Glomerular endothelial cell (primary cell): Measurements from ENCODE around the gene AP1M1. TPM values are rescaled to one million over a fixed set of nuclear protein-coding genes. Genes with fewer than 3 reads are reported as not detected.
A peak's percentile ranks its signal among the peaks of the same experiment; 100 is the strongest.
"Not testable (repeated sequence)": the region's sequence is repeated elsewhere in the genome, so short reads cannot be mapped to it uniquely, and the experiment has no call there.

ENCODE experiments used
- DNase-seq: peaks from one replicate; pipeline ENCODE4 v3.0.0-alpha.2; 2011; ENCODE audit warnings: low read depth, low spot score; ENCODE audit errors: extremely low read depth
- total RNA-seq: library from RNA; depleted of rRNA; stranded (reverse); fragments of >200 nt; gene quantifications from 2 replicates; pipeline ENCODE4 v1.2.3, GENCODE V29; 2015

The AP1M1 gene
- 127 and 151 TPM in 2 replicates for total RNA-seq

- DNase-seq: peak; percentile 80
These were observed at the start of gene AP1M1 for GRCh38 chr19:16197622-16198369. Gene AP1M1, plus strand, starts transcription at chr19:16197911. Its CDS starts 116 bp downstream, at chr19:16198027.

GRCh38 chr19:16148443-16149229 is 49.1 kb upstream of the AP1M1 start:
- DNase-seq: no peak

DNA sequence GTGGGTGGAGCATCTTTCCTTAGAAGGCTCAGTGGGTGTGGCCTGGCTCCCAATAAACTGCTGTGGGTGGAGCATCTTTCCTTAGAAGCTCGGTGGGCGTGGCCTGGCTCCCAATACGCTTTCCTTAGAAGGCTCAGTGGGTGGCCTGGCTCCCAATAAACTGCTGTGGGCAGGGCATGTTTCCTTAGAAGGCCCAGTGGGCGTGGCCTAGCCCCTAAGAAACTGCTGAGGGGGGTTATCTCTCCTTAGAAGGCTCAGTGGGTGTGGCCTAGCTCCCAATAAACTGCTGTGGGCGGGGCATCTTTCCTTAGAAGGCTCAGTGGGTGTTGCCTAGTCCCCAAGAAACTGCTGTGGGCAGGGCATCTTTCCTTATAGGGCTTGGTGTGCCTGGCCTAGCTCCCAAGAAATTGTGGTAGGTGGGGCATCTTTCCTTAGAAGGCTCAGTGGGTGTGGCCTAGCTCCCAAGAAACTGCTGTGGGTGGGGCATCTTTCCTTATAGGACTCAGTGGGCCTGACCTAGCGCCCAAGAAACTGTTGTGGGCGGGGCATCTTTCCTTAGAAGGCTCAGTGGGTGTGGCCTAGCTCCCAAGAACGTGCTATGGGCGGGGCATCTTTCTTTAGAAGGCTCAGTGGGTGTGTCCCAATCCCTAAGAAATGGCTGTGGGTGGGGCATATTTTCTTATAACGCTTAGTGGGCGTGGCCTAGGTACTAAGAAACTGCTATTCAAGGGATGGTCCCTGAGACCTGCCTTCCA is 44.0 kb upstream of the AP1M1 start:
- DNase-seq: no peak

- DNase-seq: no peak
These were observed 43.2 kb upstream of the AP1M1 start for GRCh38 chr19:16154557-16154956.

DNA sequence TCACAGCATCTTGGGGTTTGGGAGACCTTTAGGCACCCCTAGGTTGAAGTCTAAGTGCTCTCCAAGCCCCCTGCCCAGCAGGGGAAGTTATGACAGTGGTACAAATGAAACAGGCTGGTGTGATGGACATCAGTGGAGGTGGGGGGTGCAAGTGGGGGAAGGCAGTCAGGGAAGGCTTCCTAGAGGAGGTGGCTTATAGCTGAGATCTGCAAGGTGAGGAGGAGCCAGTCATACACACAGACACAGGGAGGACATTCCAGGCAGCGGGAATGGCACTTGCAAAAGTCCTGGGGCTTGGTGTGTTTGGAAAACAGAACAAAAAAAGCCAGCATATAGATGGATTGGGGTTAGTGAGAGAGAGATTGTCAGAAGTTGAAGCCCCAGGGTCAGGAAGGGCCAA is 42.6 kb upstream of the AP1M1 start:
- no peak for DNase-seq

DNA sequence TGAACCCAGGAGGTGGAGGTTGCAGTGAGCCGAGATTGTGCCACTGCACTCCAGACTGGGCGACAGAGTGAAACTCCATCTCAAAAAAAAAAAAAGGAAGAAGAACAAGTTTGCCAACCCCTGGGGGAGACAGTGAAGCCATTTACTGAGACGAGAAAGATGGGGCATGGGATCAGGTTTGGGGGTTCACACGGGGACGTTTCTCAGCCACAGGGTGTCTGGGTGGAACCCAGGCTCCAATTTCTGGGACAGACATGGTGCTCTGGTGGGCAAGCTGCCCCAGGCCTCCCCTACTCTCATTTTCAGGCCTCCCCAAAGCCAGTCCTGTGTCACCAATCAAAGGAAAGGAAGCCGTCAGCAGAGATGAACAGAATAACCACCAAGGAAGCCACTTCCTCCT is 40.8 kb upstream of the AP1M1 start:
- DNase-seq: no peak

- DNase-seq: no peak
These were observed 40.1 kb upstream of the AP1M1 start for GRCh38 chr19:16157601-16158000.

- no peak for DNase-seq
These were observed 38.1 kb upstream of the AP1M1 start for GRCh38 chr19:16159655-16160054.

DNA sequence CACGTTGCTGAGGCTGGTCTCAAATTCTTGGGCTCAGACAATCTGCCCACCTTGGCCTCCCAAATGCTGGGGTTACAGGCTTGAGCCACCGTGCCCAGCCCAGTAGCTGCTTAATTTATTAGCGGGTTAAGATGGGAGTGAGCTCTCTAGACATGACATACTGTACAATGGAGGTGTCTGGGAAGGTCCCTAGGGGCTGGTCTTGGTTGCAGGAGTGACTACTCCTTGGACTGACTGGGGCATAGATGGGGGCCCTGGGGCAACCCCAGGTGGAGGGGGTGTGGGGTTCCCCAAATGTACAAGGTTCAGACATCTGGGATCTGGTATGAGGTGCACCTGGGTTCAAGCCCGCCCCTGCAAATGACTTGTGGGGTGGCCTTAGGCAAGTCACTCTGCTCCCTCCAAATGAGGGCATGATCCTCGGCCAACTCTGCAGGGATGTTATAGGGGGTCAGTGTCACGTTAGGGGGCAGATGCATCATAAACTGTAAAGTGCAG is 37.2 kb upstream of the AP1M1 start:
- no peak for DNase-seq

DNA sequence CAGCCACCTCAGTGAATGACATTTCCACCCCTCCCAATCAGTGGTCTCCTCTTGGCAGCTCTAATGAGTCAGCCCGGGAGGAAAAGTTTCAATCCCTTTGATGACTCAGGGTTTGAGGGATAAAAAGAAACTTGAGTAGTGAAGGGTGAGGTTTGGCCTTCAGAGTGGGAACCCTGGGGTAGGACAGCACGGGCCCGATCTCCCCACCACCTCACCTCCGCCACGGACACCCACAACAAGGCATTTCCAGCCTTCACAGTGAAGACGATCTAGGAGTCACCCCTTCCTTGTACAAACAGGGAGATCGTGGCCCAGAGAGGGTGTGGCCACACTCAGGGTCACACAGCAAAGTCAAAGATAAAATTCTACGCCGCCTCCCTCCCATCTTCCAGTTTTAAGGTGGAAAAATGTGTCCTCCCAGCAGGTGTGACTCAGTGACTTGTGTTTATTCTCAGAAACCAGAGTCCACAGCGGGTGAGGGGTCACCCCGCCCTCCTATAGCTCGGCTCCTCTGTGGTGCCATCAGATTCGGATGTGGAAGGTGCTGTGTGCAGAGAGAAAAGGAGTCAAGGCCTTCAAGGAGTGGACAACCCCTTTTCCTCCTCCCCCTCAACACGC is 36.7 kb upstream of the AP1M1 start:
- no peak for DNase-seq

GRCh38 chr19:16161840-16162239 is 35.9 kb upstream of the AP1M1 start:
- DNase-seq: no peak

GRCh38 chr19:16164222-16164890 is 33.4 kb upstream of the AP1M1 start:
- DNase-seq: no peak

DNA sequence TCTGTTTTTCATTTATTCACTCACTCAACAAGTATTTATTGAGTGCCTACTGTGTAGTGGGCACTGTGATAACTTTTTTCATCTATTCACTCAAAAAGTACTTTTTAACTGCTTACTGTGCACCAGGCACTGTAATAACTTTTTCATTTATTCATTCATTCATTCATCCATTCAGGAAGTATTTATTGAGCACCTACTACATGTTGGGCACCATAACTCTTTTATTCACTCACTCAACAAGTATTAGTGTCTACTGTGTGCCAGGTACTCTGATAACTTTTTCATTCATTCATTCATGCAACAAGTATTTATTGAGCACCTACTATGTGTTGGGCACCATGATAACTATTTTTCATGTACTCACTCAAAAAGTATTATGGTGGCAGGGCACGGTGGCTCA is 31.3 kb upstream of the AP1M1 start:
- no peak for DNase-seq

- no peak for DNase-seq
These were observed 30.7 kb upstream of the AP1M1 start for GRCh38 chr19:16167055-16167454.

DNA sequence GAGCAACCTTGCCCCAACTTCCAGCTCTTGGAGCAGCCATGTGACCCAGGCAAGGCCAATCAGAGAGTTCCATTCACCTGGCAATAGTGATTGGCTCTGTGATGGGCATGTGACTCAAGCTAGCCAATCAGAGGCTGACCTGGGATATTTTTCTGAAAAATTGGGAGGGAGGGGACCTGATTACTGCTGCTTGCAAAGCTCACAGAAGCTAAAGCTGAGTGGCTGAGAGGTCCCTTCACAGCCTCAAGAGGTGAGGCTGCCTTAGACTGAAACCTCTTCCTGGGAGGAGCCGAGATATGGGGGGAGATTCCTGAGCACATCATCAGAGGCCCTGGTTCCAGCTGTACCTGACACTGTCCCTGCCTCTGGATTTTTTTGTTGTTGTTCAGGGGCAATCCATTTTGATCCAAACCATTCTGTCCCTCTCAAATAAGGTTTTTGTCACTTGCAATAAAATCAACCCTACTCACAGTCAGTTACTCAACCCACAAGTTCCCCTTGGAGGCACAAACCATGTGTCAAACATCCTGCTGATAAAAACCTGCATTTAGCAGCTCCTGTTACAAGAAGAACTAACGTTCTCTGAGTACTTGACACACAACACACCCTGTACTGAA is 29.1 kb upstream of the AP1M1 start:
- no peak for DNase-seq

DNA sequence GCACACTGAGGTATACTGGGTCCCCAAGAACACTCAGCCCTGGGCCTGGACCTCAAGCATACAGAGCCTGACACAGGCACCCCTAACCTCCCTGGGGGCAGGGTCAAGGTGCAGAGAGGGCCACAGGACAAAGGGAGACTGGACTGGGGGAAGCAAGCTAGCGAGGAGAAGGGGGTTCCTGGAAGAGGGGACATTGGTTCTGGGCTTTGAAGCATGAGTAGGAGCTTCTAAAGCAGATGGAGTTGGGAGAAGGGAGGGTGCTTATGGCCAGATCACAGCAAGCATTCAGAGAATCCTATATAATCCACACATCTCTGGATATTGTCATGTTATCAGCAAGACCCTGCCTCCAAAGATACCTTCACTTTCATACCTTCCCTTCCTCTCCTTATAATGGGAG is 27.6 kb upstream of the AP1M1 start:
- no peak for DNase-seq

DNA sequence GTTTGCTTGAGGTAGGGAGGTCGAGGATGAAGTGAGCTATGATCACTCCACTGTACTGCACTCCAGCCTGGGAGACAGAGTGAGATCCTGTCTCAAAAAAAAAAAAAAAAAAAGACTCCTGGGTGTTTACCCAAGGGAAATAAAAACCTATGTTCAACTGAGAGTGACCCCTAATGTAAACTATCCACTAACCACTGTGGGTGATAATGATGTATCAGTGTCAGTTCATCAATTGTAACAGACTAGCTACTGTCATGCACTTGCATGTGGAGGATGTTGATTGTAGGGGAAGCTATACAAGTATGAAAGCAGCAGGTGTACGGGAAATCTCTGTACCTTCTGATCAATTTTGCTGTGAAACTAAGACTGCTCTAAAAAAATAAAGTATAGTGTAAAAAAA is 21.8 kb upstream of the AP1M1 start:
- DNase-seq: no peak

- DNase-seq: not testable (repeated sequence)
These were observed 18.8 kb upstream of the AP1M1 start for GRCh38 chr19:16178866-16179265.

GRCh38 chr19:16180611-16181010 is 17.1 kb upstream of the AP1M1 start:
- no peak for DNase-seq

- no peak for DNase-seq
These were observed 13.0 kb upstream of the AP1M1 start for GRCh38 chr19:16184665-16185122.
